Myocyte (in vitro differentiated cells): Measurements from ENCODE around the gene FOXP1. TPM values are rescaled to one million over a fixed set of nuclear protein-coding genes. Genes with fewer than 3 reads are reported as not detected.
A peak's percentile ranks its signal among the peaks of the same experiment; 100 is the strongest.

ENCODE experiments used
- DNase-seq: peaks from one replicate; pipeline ENCODE4 v3.0.0-alpha.2; 2012; ENCODE audit warnings: low read depth
- total RNA-seq: library from RNA; depleted of rRNA; stranded (reverse); fragments of >200 nt; gene quantifications from 2 replicates; pipeline ENCODE4 v1.2.3, GENCODE V29; 2014

FOXP1 gene
- total RNA-seq, 1 donor from 2014 or later, result 28.8 TPM

- no peak for DNase-seq
These were observed 493.3 kb downstream of the FOXP1 start for GRCh38 chr3:71090207-71090606.

GRCh38 chr3:71089271-71089847 lies 494.2 kb downstream of the FOXP1 start:
- DNase-seq, result no peak

GRCh38 chr3:71088742-71089141 lies 494.8 kb downstream of the FOXP1 start:
- no peak for DNase-seq

GRCh38 chr3:71088019-71088708 lies 495.4 kb downstream of the FOXP1 start:
- DNase-seq, result no peak

GRCh38 chr3:71087143-71088018 lies 496.1 kb downstream of the FOXP1 start:
- peak; percentile 48 for DNase-seq

- DNase-seq, result no peak
These were observed 496.8 kb downstream of the FOXP1 start for GRCh38 chr3:71086777-71087142.

- no peak for DNase-seq
These were observed 499.8 kb downstream of the FOXP1 start for GRCh38 chr3:71083726-71084131.

GRCh38 chr3:71082833-71083232 lies 500.7 kb downstream of the FOXP1 start:
- DNase-seq, result no peak

GRCh38 chr3:71080517-71081083 lies 502.9 kb downstream of the FOXP1 start:
- no peak for DNase-seq

- no peak for DNase-seq
These were observed 504.6 kb downstream of the FOXP1 start for GRCh38 chr3:71078723-71079525.

GRCh38 chr3:71078199-71078598 lies 505.3 kb downstream of the FOXP1 start:
- no peak for DNase-seq

- no peak for DNase-seq
These were observed 506.5 kb downstream of the FOXP1 start for GRCh38 chr3:71077070-71077469.

- no peak for DNase-seq
These were observed 507.0 kb downstream of the FOXP1 start for GRCh38 chr3:71076361-71077002.

GRCh38 chr3:71075494-71075893 lies 508.0 kb downstream of the FOXP1 start:
- DNase-seq, result no peak

- no peak for DNase-seq
These were observed 509.1 kb downstream of the FOXP1 start for GRCh38 chr3:71074423-71074822.

GRCh38 chr3:71072986-71073385 lies 510.5 kb downstream of the FOXP1 start:
- DNase-seq, result no peak

- no peak for DNase-seq
These were observed 511.2 kb downstream of the FOXP1 start for GRCh38 chr3:71072287-71072686.

- DNase-seq, result no peak
These were observed 512.7 kb downstream of the FOXP1 start for GRCh38 chr3:71070497-71071463.

- DNase-seq, result peak; percentile 42
These were observed 513.7 kb downstream of the FOXP1 start for GRCh38 chr3:71069797-71070196.
